Activated naive CD4-positive, alpha-beta T cell (primary cell): Measurements from ENCODE around the gene RNU5D-1.

Source experiments
- DNase-seq, 4 experiments: peaks; one replicate each; lab custom pipeline; 2025; lab: John Stamatoyannopoulos, UW

RNU5D-1 gene

DNA sequence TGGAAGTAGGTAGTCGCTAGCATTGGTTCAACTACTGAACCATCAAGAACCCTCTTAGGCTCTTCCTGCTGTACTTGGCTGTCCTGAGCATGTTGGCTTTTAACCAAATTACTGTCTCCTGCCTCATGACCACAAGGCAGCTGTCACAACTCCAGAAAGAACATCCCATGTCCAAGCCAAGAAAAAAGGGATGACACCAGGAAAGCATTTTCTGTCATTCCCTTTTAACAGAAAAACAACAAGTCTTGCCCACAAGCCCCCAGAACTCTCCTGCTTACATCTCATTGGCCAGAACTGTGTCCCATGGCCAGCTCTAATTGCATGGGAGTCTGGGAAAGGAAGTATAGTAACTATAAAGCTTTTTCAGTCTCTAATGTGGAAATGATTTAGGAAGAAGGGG, 2.4 kb upstream of the RNU5D-1 start:
- DNase-seq, result no peak

DNA sequence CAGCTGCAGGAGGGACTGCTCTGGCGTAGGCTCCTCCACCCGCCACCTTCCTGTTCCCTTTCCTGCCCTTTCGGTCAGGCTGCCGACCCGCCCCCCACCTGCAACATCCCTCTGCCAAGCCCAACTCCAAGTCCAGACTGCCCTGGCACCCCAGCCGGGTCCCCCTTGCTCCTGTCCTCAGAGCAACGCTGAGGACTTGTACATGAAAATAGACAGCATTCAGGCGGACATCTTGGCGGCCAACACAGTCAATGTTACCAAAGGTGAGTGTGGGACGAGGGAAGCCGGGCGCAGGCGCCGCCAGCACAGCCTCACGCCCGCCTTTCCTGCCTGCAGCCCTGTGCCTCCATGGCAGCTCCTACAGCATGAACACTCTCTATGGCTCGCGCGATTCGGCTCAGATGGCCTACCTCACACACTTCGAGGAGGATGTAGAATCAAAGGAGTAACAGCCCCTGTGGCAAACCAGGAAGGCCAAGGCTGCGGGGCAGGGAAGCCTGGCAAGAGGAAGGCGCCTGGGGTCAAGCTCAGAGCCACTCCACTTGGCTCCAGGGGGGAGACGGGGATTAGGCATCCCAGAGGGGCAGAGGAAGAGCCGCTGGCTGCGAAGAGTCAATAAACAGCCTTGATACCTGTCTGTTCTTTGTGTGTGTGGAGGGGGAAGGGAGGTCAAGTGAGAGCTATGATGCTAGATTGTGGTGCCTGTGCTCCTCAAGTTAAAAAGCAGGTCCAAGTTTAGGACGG, 5.8 kb downstream of the RNU5D-1 start:
- DNase-seq, result no peak

DNA sequence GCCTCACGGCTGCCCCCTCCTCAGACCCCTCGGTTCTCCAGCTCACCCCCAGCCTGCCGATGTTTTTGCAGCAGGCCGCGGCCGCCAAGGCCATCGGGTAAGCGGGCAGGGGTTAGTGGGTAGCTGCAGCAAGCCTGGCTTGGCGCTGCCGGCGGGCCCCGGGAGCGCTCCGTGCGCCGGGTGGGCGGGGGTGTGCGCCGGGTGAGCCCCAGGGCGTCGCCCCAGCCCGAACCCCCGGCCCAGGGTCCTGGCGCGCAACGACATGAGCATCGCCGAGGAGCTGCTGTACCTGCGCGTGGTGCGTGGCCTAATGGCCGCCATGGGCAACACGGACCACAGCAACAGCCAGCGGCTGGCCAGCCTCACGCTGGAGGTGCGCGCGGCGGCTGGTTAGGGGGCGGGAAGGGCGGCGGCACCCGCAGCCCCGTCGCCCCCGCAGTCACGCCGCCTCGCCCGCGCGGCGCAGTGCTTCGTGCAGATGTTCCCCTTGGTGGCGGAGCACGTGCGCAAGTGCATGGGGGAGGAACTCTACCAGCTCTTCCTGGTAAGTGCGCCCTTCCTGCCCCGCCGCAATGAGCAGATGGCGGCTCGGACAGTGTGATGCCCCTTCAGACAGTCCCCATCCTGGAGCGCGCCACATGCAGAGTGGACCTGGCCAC, 6.5 kb downstream of the RNU5D-1 start:
- DNase-seq, result no peak

DNA sequence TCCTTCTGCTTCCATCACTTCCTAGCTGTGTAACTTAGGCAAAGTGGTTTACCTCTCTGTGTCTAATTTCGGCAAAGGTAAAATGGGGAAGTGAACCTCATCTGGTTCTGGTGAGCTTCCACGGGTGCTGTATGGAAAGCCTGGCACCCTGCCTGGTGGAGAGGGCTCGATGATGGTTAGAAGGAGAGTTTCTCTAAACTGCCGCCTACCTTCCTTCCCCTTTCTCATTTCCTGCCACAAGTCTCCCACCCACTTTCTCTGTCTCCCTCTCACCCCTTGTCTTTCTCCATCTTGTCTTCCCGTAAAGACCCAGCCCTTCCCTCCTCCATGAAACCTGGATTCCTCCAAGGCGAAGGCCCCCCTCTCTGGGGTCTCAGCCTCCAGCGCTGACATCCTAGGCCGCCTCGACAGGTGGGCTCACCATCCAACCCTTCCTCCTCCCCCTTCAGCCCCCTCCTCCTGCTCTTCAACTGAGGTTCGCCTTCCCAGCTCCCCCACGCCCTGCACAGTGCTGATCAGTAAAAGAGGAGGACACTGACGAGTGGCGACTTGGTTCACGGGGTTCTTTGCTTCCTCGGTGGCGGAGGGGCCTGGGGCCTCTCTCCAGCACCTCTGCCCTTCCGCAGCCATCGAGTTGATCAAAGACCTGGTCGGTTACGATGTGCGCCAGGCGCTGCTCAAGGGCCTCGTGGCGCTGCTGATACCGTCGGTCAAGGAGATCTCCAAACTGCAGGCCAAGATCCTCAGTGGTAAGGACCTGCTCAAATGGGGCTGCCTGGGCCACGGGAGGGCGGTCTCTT, 7.3 kb downstream of the RNU5D-1 start:
- DNase-seq, result peak in 1 of 4 experiments; percentile 8

DNA sequence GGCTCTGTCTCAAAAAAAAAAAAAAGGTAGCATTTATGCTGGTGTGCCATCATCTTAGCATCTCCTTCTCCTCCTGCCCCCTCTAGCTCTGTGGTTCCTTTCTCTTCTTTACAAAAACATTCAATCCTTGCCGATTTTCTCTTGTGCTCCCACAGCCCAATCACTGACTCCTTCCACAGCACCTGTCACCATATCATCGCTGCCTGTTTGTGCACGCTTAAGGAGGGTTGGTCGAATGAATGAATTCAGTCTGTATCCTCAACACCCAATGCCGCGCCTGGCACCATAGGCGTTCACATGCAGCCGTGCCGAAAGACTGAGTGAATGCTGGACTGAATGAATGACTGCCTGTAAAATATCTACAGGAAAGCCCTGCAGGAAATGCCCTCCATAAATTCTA, 7.9 kb downstream of the RNU5D-1 start:
- peak in 1 of 4 experiments; percentile 9 for DNase-seq

DNA sequence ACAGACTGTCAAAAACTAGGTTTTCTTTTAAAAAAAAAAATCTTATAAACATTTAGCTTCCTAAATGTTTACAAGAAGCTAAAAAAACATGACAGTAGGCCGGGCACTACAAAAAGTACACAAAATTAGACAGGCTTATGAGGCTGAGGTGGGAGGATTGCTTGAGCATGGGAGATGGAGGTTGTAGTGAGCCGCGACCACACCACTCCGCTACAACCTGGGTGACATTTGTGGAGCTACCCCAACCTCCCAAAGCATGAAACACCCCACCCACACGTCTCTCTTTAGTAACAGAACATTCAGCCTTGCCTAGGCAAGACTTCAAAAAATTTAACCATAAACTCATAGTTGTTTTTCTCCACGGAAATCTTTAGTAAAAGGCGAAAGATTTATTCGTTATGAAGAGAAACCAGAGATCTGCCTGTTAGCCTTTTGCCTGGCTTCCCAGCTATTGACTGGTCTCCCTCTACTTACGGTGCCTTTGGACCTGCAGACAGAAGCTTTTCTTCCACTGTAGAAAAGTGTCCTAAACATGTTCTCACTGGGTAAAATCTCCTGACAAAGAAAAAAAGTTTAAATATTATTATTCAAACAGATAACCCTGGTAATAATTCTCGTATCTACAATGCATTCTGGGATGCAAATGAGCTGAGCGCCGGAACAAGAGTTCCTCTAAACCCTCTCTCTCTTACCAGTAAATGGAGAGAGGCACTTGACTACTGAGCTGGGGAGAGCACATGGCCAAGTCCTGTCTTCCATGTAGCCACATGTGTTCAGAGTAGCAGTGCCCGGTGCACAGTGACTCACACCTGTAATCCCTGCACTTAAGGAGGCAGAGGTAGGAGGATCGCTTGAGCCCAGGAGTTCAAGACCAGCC, 9.2 kb downstream of the RNU5D-1 start:
- peak in 3 of 4 experiments; percentile 33 to 54 (median 50) for DNase-seq

DNA sequence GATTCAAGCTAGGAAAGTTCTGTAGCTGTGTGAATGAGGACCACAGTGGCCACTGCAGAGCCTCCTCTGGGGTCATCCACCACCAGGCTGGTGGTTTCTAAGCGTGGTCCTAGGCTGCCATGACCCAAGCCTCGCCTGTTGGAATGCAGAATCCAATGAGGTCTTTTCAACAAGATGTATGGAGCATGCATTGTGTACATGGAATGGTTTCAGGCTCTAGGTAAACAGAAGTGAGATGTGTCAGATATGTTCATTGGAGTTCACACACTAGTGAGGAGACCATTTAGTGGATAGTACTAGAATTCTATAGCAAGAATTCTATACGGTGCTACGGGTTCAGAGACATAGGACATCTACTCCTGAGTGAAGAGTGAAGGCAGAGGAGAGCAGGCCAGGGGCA, 10.7 kb downstream of the RNU5D-1 start:
- DNase-seq, result no peak

DNA sequence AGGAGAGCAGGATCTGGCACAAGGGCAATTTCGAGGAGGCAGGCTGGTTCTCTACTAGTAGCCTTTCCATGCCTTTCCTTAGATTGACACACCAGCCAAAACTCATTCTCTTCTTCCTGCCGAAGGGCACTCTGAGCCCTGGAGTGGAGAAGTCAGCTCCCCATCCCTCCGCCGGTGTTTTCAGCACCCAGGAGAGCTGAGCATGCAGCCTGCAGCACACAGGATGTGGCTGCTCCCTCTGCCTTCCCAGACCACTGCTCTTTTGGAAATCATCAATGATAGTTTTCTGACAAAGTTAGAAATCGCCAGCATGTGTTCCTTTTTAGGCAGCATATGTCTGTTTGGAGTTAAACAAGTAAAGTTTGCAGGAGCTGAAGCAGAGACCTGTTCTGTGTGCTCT, 11.7 kb downstream of the RNU5D-1 start:
- no peak for DNase-seq

DNA sequence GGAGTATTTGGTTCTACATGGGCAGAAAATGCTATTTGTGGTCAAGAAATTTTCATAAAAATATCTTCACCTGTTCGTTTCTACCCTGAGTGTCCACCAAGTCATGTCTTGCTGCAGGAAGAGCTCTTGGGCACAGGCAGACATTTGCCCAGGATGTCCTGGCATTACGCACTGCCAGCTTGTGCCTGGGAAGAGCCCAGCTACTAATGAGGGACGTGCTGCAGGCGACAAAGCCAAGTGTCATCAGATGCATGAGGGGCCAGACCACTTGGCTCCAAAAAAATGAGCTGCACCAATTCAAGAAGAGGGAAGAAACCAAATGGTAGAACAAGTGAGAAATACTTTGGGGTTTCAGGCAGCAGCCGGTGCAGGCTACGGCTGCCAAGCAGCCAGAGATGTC, 12.9 kb downstream of the RNU5D-1 start:
- no peak for DNase-seq

DNA sequence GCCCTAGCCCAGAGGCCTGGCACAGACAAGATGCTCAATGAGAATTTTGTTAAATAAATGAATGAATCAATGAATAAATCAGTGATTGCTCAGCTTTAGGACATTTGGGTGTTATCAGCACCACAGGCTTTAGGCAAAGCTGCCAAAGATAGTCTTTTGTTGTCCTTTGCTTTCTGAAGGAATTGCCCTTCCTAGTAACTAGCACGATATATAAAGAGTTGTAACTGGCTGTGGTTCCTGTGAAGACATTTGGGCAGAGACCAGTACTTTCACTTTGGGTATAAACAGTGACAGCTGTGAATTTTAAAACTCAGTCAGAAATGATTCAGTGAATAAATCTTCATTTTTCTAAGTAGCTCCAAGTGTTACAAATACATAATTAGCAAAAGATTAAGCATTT, 13.3 kb downstream of the RNU5D-1 start:
- no peak for DNase-seq

DNA sequence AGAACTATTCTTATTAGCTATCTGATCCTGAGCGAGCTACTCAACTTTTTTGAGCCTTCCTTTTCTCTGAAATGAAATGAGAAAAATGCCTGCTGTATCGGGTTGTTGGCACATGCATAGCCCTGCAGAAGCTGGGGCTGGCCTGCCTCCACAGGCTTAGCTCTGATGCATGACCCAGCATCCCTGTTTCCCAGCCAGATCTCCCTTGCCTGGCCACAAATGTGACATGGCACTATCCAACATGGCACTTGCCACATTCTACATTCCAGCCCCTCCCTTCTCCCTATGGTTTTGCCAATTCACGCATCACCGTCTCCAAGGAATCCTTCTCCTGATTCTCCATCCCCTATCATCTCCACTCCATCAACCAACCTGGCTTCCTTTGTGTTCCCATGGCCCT, 13.8 kb downstream of the RNU5D-1 start:
- DNase-seq, result no peak

DNA sequence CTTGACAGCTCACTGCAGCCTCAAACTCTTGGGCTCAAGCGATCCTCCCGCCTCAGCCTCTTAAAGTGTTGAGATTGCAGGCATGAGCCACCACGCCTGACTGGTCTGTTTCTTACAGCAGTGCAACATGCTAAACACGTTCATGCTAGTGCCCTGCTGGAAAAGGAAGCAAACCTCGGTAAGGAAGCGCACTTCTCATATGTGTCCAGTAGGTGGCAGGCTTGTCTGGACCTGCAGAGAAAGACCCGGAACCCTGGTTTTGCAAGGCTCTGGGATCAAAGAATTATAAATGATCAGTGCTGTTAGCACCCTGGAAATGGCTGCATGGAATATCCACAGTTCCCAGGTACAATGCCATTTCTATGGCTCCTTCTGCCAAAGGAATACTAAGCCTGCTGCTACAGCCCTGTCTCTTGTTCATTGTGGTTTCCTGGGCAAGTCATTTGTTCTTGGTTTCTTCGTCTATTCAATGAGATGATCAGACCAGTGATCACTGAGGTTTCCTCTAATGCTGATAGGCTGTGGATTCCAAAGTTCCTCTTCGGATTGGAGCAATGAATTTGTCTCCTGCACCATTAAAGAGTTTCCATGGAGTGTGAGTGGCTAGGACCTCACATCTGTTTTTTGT, 15.9 kb downstream of the RNU5D-1 start:
- DNase-seq, result peak in 2 of 4 experiments; percentile 19 to 39

DNA sequence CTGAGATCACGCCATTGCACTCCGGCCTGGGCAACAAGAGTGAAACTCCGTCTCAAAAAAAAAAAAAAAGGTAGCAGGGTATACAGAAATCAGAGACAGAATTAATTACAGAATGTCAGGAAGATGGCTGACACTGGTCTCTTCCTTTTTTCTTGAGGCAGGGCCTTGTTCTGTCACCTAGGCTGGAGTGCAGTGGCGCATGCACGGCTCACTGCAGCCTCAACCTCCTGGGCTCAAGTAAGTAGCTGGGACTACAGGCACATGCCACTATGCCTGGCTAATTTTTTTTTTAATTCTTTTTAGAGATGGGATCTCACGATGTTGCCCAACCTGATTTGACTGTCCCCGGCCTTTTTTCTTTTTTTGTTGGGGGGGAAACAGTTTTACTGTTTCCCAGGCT, 16.4 kb downstream of the RNU5D-1 start:
- DNase-seq, result no peak

DNA sequence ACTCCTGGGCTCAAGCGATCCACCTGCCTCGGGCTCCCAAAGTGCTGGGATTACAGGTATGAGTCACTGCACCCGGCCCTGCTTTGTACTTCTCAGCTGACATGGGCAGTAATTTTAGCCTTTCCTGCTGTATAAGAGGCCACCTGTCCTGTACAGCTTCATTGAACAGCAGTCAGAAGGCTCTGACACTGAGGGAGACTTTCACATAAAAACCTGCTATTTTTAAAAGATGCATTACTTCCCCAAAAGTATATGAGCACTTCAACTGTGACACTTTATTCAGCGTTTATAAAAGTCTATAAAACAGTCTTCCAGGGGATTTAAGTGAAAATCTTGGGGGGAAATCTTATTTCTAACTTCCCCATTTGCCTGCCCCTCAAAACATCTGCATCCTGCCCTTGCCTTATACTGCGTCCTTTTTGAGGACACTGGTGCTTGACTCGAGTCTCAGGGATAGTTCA, 17.6 kb downstream of the RNU5D-1 start:
- no peak for DNase-seq

DNA sequence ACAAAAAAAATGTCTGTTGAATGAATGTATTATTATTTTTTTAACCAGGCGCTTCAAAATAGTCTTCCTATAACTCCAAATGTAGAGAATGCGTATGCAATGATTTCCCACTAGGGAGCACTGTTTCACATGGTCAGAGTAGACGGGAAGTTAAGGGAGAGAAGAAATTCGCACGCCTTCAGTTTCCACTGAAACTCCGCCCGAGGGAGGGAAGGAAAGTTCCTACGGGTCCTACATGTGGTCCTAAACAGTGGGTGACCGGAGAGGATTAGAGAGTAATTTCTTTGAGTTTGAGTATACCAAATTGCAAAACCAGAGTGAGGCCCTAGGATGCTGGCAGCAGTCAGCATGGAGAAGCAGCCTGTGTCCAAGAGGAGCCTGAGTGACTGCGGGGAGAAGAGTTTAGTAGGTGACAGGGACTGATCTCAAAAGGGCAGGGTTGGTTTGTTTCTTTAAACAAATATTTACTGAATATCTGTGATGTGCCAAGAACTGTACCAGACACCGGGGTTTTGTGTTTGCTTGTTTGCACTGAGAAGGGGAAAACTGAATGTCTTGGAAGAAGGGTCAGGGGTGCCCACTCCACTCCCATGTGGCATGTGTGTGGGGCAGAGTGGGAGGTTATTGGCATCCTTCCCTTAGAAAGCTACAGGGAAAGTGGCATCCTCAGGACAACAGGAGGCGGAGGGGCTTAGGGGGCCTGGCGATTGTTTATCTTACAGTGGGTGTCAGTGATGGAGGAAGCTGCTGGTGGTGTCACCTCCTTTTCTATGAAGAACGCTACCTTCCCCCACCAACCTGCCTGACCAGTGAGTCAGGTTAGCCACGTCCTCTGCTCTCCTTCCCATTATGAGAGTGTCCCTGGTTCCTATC, 22.8 kb downstream of the RNU5D-1 start:
- DNase-seq, result no peak

DNA sequence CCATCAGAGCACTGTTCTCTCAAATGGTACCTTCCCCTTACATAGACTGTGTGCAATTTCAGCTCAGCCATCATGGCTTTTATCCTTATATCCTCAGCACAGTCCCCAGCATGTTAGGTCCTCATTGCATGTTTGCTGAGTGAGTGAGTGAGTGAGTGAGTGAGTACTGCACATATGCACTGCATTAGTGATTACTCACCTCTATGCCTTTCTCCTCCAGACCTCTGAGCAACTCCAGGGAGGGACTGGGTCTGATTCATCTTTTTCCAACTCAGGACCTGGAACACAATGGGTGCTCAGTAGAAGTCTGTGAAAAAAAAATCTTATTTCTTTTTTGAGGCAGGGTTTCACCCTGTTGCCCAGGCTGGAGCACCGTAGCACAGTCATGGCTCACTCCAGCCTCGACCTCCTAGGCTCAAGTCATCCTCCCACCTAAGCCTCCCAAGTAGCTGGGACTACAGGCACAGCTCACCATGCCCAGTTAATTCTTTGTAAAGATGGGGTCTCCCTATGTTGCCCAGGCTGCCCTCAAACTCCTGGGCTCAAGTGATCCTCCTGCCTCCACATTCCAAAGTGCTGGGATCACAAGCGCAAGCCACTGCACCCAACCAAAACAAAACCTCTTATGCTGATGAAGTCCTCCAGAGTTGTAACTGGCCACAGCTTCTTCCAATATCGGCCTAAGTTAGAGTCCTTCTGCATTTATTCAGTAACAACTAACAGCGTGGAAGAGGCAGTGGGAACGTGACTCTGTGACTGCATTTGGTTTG, 23.7 kb downstream of the RNU5D-1 start:
- DNase-seq, result no peak

DNA sequence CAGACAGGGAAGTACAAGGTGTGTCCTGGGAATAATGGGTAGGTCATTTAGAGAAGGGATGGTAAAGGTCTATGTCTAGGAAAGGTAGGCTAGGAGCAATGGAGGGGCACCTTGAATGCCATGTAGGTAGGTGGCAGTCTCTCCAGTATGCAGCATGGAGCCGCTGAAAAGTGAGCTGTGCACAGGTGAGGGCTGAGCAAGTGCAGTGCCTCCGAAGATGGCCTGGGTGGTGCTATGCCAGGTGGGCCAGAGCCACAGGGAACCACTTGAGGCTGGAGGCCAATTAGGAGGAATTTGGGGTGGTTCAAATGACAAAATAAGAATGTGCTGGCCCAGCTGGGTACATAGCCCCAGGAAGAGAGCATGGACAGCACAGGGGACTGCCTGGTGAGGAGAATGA, 25.0 kb downstream of the RNU5D-1 start:
- no peak for DNase-seq

DNA sequence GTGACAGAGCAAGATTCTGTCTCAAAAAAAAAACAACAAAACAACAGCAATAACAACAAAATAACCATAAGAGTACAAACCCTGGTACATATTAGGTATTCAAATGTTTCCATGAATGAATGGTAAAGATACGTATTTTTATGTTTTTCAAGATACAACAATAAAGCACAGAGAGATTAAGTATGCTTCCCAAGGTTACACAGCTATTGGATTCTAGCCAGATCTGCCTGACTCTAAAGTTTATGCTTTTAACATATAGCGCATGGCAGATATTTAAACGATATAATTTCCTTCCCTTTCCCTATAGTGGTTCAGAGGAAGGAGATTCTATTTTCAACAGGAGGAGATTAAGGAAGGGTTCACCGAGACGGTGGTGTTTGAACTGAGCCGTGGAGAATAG, 25.5 kb downstream of the RNU5D-1 start:
- DNase-seq, result no peak

DNA sequence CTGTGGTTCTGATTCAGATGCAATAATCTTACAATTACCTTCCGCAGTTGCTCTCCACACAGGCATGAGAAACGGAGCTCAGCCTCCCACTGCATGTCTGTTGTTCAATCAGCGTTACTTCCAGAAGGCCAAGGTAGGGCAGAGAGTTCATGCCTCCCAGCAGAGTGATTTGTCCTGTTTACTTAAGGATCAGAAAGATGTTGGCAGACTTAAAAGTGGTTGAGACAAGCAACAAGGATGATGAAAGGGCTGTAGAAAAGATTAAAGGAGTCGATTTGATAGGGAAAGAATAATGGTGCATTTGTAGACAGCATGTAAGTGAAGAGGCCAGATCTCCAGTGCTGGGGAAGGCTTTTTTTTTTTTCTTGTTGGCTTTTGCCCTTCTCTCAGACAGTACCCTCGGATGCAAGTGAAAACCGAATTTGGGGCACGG, 29.8 kb downstream of the RNU5D-1 start:
- DNase-seq, result no peak

DNA sequence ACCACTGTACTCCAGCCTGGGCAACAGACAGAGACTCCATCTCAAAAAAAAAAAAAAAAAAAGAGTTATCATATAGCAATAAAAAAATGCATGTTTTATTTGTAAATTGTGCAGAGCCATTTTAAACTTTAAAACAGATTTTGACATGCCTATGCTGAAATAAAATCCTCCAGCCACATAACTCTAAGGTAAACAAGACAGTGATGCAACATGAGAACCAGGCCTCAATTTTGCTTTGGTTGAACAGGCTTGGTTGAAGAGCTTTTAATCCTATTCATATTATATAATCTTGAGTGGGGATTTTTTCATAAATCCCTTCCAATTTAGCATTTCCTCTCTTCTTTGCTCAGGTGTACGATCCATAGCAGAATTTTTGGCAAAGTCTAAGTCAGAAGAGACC, 30.4 kb downstream of the RNU5D-1 start:
- no peak for DNase-seq
